ENCODE measurements around the gene YPEL3. TPM values are rescaled to one million over a fixed set of nuclear protein-coding genes. Genes with fewer than 3 reads are reported as not detected.

Gene YPEL3
- total and polyA plus RNA-seq, 2 donors (not counting 3 experiments of a cell fraction or from before 2014, with no cell fraction given), result 46.1 to 78.0 TPM

DNA sequence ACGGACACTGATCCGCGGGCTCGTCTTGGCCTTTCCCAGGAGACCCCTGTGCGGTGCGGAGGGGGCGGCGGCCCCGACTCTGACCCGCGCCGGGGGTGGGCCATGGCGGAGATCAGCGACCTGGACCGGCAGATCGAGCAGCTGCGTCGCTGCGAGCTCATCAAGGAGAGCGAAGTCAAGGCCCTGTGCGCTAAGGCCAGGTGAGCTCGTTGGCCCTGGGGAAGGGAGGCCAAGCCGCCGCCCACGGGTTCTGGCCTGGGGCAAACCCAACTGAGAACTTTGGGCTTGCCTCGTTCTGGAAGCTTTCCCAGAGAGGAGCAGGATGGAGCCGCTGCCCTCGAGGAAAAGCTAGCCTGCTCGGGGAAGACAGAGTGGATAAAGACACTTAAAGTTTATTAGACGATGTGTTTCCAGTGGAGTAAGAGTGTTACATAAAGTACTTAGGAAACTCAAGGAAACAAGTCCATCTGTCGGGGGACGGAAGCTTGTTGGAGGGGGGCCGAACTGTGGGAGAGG is 19.7 kb downstream of the YPEL3 start:
- no TSS peak for BruUV-seq (replicated peaks)

DNA sequence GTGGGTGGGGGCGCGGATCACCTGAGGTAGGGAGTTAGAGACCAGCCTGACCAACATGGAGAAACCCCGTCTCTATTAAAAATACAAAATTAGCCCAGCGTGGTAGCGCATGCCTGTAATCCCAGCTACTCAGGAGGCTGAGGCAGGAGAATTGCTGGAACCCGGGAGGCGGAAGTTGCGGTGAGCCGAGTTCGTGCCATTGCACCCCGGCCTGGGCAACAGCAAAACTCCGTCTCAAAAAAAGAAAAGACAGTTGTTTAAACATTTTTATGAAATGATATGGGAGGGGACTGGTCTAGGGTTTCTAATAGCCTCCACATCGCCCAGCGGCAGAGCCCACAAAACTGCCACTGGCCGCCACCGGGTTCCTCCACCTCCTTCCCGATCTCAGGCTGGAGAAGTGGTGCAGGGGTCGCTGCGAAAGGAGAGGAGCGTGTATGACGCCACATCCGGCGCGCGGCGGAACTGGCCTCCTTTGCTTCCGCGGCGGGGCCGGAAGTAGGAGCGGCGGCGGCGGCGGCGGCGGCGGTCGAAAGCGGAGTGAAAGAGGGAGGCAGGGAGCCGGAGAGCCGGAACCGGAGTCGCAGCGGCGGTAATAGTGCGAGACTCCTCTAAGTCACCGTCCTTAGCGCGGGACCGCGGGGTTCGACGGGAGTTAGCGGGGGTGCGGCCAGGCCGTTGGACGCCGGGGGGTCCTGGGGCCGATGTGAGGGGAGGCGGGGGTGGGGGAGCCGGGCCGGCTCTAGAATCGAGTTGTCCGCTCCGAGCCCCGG is 20.3 kb downstream of the YPEL3 start, which contains the start of gene PPP4C:
TSS of gene PPP4C (plus strand) at position 492 of the 773 bp plus-strand sequence. CDS start 384 bp downstream, outside the sequence.
- dilution Hi-C loops (cut with MboI; ENCODE audit: extremely low pct_ligation_motif_present, low sequenced_read_pairs) (no loop called here), intact Hi-C loops (cut with micrococcal nuclease) (loop anchor here (1.0 to 2.0 kb wide), 2 partner anchors 10 to 15 kb away; partner anchors contain the start of genes ALDOA and TBX6)
- no peaks in the 10 kb centered on the region for H3K9me1 ChIP-seq (replicated peaks; ENCODE audit: control insufficient read depth, extremely low read depth, insufficient read depth, low read length)
- peak within 1 kb of the TSS; percentile 43 for H2AFZ ChIP-seq (ENCODE audit: low read depth, low read length)
- TSS peak; percentile 94 for BruUV-seq (replicated peaks)
- peaks cover 24% of the 10 kb centered on the region for H3K4me1 ChIP-seq (ENCODE audit: control insufficient read depth, extremely low read depth, insufficient read depth, low read length)
- H3K79me2 ChIP-seq (ENCODE audit: control insufficient read depth, insufficient read depth, low read length), result peaks cover 43% of the 10 kb centered on the region
- no peaks in the 10 kb centered on the region for H3K27me3 ChIP-seq (ENCODE audit: control insufficient read depth in 2 of 2, insufficient read depth in 2 of 2, low read length in 2 of 2)
- peak within 1 kb of the TSS; percentile 81 for H3K27ac ChIP-seq (ENCODE audit: insufficient read depth, low read depth, low read length)
- peak within 1 kb of the TSS; percentile 88 for H3K9ac ChIP-seq (replicated peaks; ENCODE audit: extremely low read depth, insufficient read depth, low read length)
- POLR2A ChIA-PET, result interaction anchor here (1.9 to 2.9 kb wide), 2 partner anchors 10 to 17 kb away, joined by 4 to 14 read pairs; partner anchors contain the start of gene ALDOA
- peak within 1 kb of the TSS; percentile 58 to 78 (median 76) for H3K4me3 ChIP-seq (replicated peaks in 1 of 3; ENCODE audit: insufficient read depth in 1 of 3, low read depth in 1 of 3, low read length in 3 of 3)
- H3K4me2 ChIP-seq (ENCODE audit: insufficient read depth, low read length), result peak within 1 kb of the TSS; percentile 90
- TF ChIP-seq POLR2AphosphoS5 (IDR thresholded peaks at IDR 0.05; ENCODE audit: insufficient read depth, low read depth, low read length) (peak; percentile 73), FOS (IDR thresholded peaks at IDR 0.05; ENCODE audit: borderline replicate concordance, insufficient read depth, low read length) (no peak), POLR2A (IDR thresholded peaks at IDR 0.05; ENCODE audit: low read depth, low read length) (peak; percentile 97)
- peaks cover 13 to 29% of the 10 kb centered on the region in 2 experiments for H3K36me3 ChIP-seq (ENCODE audit: control insufficient read depth in 2 of 2, extremely low read depth in 1 of 2, insufficient read depth in 2 of 2, low read length in 2 of 2)
- H3K9me3 ChIP-seq (replicated peaks; ENCODE audit: control insufficient read depth, insufficient read depth, low read length), result no peaks in the 10 kb centered on the region
- CTCF ChIA-PET, result interaction anchor here (0.6 to 3.2 kb wide), 7 partner anchors 10 to 433 kb away, joined by 3 to 33 read pairs (median 4); partner anchors contain the start of genes ALDOA and TBX6
- peak; percentile 84 for FAIRE-seq
- H4K20me1 ChIP-seq (replicated peaks; ENCODE audit: control insufficient read depth, extremely low read depth, insufficient read depth, low read length), result no peaks in the 10 kb centered on the region
- DNase-seq (ENCODE audit: low read depth, low spot score), result peak; percentile 85

More for the DNA sequence above, 19.7 kb downstream of the YPEL3 start:
- FAIRE-seq (peak; percentile 63), DNase-seq (ENCODE audit: low read depth, low spot score) (peak; percentile 31)
- Histone ChIP-seq H3K4me3 (replicated peaks in 1 of 3; ENCODE audit: insufficient read depth in 1 of 3, low read depth in 1 of 3, low read length in 3 of 3) (peak overlapping the region; percentile 58 to 78 (median 76)), H3K27ac (ENCODE audit: insufficient read depth, low read depth, low read length) (peak overlapping the region; percentile 81), H3K79me2 (ENCODE audit: control insufficient read depth, insufficient read depth, low read length) (peaks cover 48% of the 10 kb centered on the region), H2AFZ (ENCODE audit: low read depth, low read length) (no peak overlapping the region), H3K9me1 (replicated peaks; ENCODE audit: control insufficient read depth, extremely low read depth, insufficient read depth, low read length) (no peaks in the 10 kb centered on the region), H3K9ac (replicated peaks; ENCODE audit: extremely low read depth, insufficient read depth, low read length) (peak overlapping the region; percentile 88), H3K9me3 (replicated peaks; ENCODE audit: control insufficient read depth, insufficient read depth, low read length) (no peaks in the 10 kb centered on the region), H3K27me3 (ENCODE audit: control insufficient read depth in 2 of 2, insufficient read depth in 2 of 2, low read length in 2 of 2) (no peaks in the 10 kb centered on the region), H3K36me3 (ENCODE audit: control insufficient read depth in 2 of 2, extremely low read depth in 1 of 2, insufficient read depth in 2 of 2, low read length in 2 of 2) (peaks cover 13 to 30% of the 10 kb centered on the region in 2 experiments), H4K20me1 (replicated peaks; ENCODE audit: control insufficient read depth, extremely low read depth, insufficient read depth, low read length) (no peaks in the 10 kb centered on the region), H3K4me2 (ENCODE audit: insufficient read depth, low read length) (peak overlapping the region; percentile 90), H3K4me1 (ENCODE audit: control insufficient read depth, extremely low read depth, insufficient read depth, low read length) (peaks cover 24% of the 10 kb centered on the region)
- TF ChIP-seq GATA2 (IDR thresholded peaks at IDR 0.05; ENCODE audit: insufficient read depth, insufficient read length, low read depth, low read length) (no peak), JUN (IDR thresholded peaks at IDR 0.05; ENCODE audit: borderline replicate concordance, insufficient read depth, insufficient read length, low read depth) (no peak), MYC (IDR thresholded peaks at IDR 0.05; ENCODE audit: low read depth, low read length) (no peak)
- intact Hi-C loops (cut with micrococcal nuclease) (loop anchor here (2.0 kb wide), 1 partner anchor 14 kb away; the partner anchor contains the start of gene TBX6), dilution Hi-C loops (cut with MboI; ENCODE audit: extremely low pct_ligation_motif_present, low sequenced_read_pairs) (no loop called here)
- ChIA-PET POLR2A (interaction anchor here (0.9 to 2.9 kb wide), 3 partner anchors 11 to 16 kb away, joined by 3 to 14 read pairs (median 4); partner anchors contain the start of gene ALDOA), CTCF (interaction anchor here (0.6 to 3.2 kb wide), 8 partner anchors 11 to 433 kb away, joined by 3 to 33 read pairs (median 4); partner anchors contain the start of genes ALDOA and TBX6)

Data from endothelial cell of umbilical vein (primary cell).